Mucosa of descending colon (tissue), 3 donors: ENCODE results near the gene SDF2L1. TPM values are rescaled to one million over a fixed set of nuclear protein-coding genes. Genes with fewer than 3 reads are reported as not detected.

Experiments
- ATAC-seq: fragments of 200-7000 bp; cut with Tn5 transposase; one replicate; pipeline ENCODE4 v1.9.1; 2020; ENCODE audit warnings: mild to moderate bottlenecking, moderate library complexity
- DNase-seq, 3 donors: peaks; one replicate each; pipeline ENCODE4 v3.0.0-alpha.2; 2020
- H3K36me3 ChIP-seq: fragments of 200-600 bp; one replicate; pipeline ENCODE4 v1.8.0; 2021; ENCODE audit warnings: low read depth, mild to moderate bottlenecking
- H3K4me1 ChIP-seq: fragments of 200-600 bp; one replicate; pipeline ENCODE4 v1.8.0; 2021; ENCODE audit warnings: low read depth, mild to moderate bottlenecking
- H3K4me3 ChIP-seq: fragments of 200-600 bp; one replicate; pipeline ENCODE4 v1.8.0; 2021; ENCODE audit warnings: mild to moderate bottlenecking
- H3K9me3 ChIP-seq: fragments of 200-600 bp; one replicate; pipeline ENCODE4 v1.8.0; 2021; ENCODE audit warnings: mild to moderate bottlenecking
- intact Hi-C, 2 donors: fragments of 100-400 bp; cut with DNase I in 1 of 2; cut with micrococcal nuclease in 1 of 2; formaldehyde crosslinking; loops; one replicate each; pipeline versions ENCODE4 v1.11.0 to v1.11.1; 2022; cut with DNase I, micrococcal nuclease
- total RNA-seq, 3 donors: library from RNA; stranded (reverse); fragmentation: NEBNext Ultra II Directional in 2 of 3; extraction: Animal tissue kit (Norgen Biotek cat#: 25700) in 2 of 3; gene quantifications; one replicate each; pipeline versions ENCODE4 v1.2.1 to v1.2.4, GENCODE V29; 2021 to 2023
- TF ChIP-seq, protein P1 (sequence below): fragments of 200-600 bp; IDR thresholded peaks from one replicate; pipeline ENCODE4 v1.8.0; 2022; ENCODE audit warnings: antibody characterized with exemption, mild to moderate bottlenecking
- donor health status: DM: no; HTN: no; CAD: no; lungs with moderate emphysema.
- donor health status: DM: no; HTN: no; CAD: no.
- donor health status: DM: no; HTN: yes; CAD: no.

SDF2L1 gene
- total RNA-seq, 3 donors from 2014 or later: 25.8 to 48.8 (median 28.0) TPM

DNA sequence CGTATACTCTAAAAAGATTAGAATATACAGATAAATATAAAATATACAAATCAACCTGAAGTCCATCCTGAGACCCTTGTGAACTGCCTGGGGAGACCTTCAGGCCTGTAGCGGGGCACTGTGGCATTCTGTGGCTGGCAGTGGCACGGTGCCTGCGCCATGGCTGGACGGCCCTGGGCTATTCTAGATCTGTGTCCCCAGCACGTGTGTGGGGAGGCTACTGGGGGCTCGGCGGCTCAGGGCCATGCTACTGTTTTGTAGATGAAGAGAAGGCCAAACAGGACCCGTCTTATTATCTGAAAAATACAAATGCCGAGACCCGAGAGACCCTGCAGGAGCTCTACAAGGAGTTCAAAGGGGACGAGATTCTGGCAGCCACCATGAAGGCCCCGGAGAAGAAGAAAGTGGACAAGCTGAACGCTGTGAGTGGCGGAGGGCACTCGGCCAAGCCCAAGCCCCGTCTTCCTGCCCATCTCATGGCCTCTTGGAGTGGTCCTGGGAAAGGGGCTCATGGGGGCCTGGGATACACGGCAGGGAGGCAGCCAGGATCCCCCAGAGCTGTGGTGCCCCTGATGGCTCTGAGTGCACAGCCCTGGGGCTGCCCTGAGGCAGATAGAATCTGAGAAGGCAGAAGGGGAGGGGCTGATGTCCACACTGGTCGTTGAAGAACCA lies 42.5 kb downstream of the SDF2L1 start:
- H3K4me1 ChIP-seq: no peaks in the 10 kb centered on the region
- no peak overlapping the region for H3K4me3 ChIP-seq
- no peaks in the 10 kb centered on the region for H3K36me3 ChIP-seq
- TF ChIP-seq, protein P1, sequence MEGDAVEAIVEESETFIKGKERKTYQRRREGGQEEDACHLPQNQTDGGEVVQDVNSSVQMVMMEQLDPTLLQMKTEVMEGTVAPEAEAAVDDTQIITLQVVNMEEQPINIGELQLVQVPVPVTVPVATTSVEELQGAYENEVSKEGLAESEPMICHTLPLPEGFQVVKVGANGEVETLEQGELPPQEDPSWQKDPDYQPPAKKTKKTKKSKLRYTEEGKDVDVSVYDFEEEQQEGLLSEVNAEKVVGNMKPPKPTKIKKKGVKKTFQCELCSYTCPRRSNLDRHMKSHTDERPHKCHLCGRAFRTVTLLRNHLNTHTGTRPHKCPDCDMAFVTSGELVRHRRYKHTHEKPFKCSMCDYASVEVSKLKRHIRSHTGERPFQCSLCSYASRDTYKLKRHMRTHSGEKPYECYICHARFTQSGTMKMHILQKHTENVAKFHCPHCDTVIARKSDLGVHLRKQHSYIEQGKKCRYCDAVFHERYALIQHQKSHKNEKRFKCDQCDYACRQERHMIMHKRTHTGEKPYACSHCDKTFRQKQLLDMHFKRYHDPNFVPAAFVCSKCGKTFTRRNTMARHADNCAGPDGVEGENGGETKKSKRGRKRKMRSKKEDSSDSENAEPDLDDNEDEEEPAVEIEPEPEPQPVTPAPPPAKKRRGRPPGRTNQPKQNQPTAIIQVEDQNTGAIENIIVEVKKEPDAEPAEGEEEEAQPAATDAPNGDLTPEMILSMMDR: no peak
- no peaks in the 10 kb centered on the region for H3K9me3 ChIP-seq
- ATAC-seq (no peak), DNase-seq (peak in 1 of 3 donors; percentile 34)
- intact Hi-C loops: no loop called here

DNA sequence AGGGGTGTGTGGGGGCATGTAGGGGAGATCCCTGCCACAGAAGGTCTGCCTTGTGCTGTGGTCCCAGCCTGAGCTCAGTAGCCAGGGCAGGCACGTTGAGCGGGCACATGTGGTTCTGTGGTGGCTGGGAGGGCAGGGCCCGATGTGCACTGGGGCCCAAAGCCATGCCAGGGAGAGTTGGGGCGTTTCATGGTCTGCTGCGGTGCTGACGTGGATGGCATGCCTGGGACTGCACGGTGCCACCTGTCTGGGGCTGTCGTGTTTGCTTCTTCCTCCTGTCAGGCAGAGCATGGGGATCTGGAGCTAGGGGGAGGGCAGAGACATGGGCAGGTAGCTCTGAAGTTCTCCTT lies 43.0 kb downstream of the SDF2L1 start:
- TF ChIP-seq, protein P1: no peak

DNA sequence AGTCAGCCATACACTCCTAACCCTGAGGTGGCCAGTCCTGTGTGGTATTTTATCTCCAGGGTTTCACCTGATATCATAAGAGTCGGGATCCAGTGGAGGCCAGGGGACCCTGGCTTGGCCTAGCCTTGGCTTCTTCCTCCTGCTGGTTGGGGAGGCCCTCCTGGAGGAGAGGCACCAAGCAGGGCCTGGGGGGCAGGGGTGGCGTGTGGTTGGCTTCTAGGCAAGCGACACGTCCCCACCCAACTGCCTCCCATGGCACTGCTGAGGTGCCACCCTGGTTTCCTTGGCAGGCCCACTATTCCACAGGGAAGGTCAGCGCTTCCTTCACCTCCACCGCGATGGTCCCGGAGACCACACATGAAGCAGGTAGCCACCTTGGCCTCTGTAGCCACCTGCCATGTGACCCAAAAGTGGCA lies 44.1 kb downstream of the SDF2L1 start:
- Histone ChIP-seq H3K4me1 (no peaks in the 10 kb centered on the region), H3K9me3 (no peaks in the 10 kb centered on the region), H3K36me3 (no peaks in the 10 kb centered on the region), H3K4me3 (no peak overlapping the region)
- intact Hi-C loops: no loop called here
- no peak for ATAC-seq
- DNase-seq: peak in 1 of 3 donors; percentile 44
- TF ChIP-seq, protein P1: no peak

More for the DNA sequence above, 43.0 kb downstream of the SDF2L1 start:
- no peaks in the 10 kb centered on the region for H3K4me1 ChIP-seq
- peak in 1 of 3 donors; percentile 33 for DNase-seq
- no peak overlapping the region for H3K4me3 ChIP-seq
- no peak for ATAC-seq
- no peaks in the 10 kb centered on the region for H3K36me3 ChIP-seq
- intact Hi-C loops: no loop called here
- no peaks in the 10 kb centered on the region for H3K9me3 ChIP-seq

DNA sequence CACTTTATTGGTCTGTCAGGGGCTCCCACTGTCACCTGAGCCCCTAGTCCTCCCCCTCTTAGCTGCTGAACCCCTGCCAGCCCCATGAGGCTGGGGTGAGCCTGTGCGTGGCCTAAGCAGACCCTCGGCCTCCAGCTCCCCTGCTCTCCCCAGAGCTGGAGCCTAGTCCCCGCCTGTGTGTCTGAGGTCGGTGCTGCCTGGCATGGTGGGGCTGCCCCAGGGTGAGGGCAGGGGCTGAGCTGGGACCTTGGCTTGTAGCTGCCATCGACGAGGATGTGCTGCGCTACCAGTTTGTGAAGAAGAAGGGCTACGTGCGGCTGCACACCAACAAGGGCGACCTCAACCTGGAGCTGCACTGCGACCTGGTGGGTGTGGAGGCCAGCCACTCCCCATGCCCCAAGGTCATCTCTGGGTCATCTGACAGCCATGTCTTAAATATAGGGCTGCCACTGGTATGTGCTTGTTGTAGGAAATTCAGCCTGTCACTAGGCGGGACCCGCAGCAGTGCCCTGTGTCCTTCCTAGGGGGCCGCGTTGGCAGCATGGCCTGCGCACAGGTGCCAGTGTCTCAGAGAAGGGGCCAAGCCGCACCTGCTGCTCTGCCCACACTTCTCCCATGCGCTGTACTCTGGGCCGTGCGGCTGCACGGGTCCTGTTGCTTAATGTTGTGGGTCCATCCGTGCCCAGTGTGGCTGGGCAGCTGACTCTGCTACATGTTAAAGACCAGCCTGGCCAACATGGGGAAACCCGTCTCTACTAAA lies 44.7 kb downstream of the SDF2L1 start:
- H3K4me3 ChIP-seq: no peak overlapping the region
- no peaks in the 10 kb centered on the region for H3K9me3 ChIP-seq
- intact Hi-C loops: no loop called here
- DNase-seq: peak in 1 of 3 donors; percentile 37
- TF ChIP-seq, protein P1: no peak
- H3K36me3 ChIP-seq: no peaks in the 10 kb centered on the region
- no peaks in the 10 kb centered on the region for H3K4me1 ChIP-seq
- no peak for ATAC-seq

DNA sequence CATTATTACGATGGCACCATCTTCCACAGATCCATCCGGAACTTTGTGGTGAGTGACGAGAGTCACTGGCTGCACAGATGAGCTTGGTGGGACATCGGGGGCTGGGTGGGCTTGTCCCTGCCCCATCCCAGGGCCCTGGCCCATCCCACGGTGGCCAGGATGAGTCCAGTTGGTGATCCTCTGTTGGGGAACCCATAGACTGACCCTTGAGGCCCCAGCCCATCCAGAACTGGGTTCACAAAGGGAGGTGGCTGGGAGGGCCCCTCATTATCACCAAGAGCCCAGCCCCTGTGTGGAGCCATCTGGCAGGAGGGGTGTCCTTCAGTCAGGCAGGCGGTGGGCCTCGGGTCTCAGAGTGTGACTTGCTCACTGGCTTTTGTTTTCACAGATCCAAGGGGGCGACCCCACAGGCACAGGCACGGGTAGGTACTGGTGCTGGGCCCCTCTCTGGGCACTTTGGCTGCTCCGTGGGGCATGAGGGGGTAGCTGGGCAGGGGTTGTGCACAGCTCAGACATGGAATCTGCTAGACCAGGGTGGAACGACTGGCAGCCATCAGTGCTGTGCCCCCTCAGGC lies 45.7 kb downstream of the SDF2L1 start:
- TF ChIP-seq, protein P1: no peak
- H3K4me3 ChIP-seq: no peak overlapping the region
- peak in 1 of 3 donors; percentile 39 for DNase-seq
- no peaks in the 10 kb centered on the region for H3K36me3 ChIP-seq
- no peaks in the 10 kb centered on the region for H3K4me1 ChIP-seq
- no peak for ATAC-seq
- H3K9me3 ChIP-seq: no peaks in the 10 kb centered on the region
- intact Hi-C loops: no loop called here
